Mucosa of descending colon (tissue), 3 donors: ENCODE measurements around the gene IRS2. TPM values are rescaled to one million over a fixed set of nuclear protein-coding genes. Genes with fewer than 3 reads are reported as not detected.

Source experiments
- ATAC-seq: fragments of 200-7000 bp; cut with Tn5 transposase; one replicate; pipeline ENCODE4 v1.9.1; 2020; ENCODE audit warnings: mild to moderate bottlenecking, moderate library complexity
- DNase-seq, 3 donors: peaks; one replicate each; pipeline ENCODE4 v3.0.0-alpha.2; 2020
- H3K36me3 ChIP-seq: fragments of 200-600 bp; one replicate; pipeline ENCODE4 v1.8.0; 2021; ENCODE audit warnings: low read depth, mild to moderate bottlenecking
- H3K4me1 ChIP-seq: fragments of 200-600 bp; one replicate; pipeline ENCODE4 v1.8.0; 2021; ENCODE audit warnings: low read depth, mild to moderate bottlenecking
- H3K4me3 ChIP-seq: fragments of 200-600 bp; one replicate; pipeline ENCODE4 v1.8.0; 2021; ENCODE audit warnings: mild to moderate bottlenecking
- H3K9me3 ChIP-seq: fragments of 200-600 bp; one replicate; pipeline ENCODE4 v1.8.0; 2021; ENCODE audit warnings: mild to moderate bottlenecking
- intact Hi-C, 2 donors: fragments of 100-400 bp; cut with DNase I in 1 of 2; cut with micrococcal nuclease in 1 of 2; formaldehyde crosslinking; loops; one replicate each; pipeline versions ENCODE4 v1.11.0 to v1.11.1; 2022; cut with DNase I, micrococcal nuclease
- total RNA-seq, 3 donors: library from RNA; stranded (reverse); fragmentation: NEBNext Ultra II Directional in 2 of 3; extraction: Animal tissue kit (Norgen Biotek cat#: 25700) in 2 of 3; gene quantifications; one replicate each; pipeline versions ENCODE4 v1.2.1 to v1.2.4, GENCODE V29; 2021 to 2023
- TF ChIP-seq, protein P1 (sequence below): fragments of 200-600 bp; IDR thresholded peaks from one replicate; pipeline ENCODE4 v1.8.0; 2022; ENCODE audit warnings: antibody characterized with exemption, mild to moderate bottlenecking
- donor health status: DM: no; HTN: no; CAD: no; lungs with moderate emphysema.
- donor health status: DM: no; HTN: no; CAD: no.
- donor health status: DM: no; HTN: yes; CAD: no.

Gene IRS2
- total RNA-seq, 3 donors from 2014 or later = 14.0 to 31.4 (median 23.7) TPM

DNA sequence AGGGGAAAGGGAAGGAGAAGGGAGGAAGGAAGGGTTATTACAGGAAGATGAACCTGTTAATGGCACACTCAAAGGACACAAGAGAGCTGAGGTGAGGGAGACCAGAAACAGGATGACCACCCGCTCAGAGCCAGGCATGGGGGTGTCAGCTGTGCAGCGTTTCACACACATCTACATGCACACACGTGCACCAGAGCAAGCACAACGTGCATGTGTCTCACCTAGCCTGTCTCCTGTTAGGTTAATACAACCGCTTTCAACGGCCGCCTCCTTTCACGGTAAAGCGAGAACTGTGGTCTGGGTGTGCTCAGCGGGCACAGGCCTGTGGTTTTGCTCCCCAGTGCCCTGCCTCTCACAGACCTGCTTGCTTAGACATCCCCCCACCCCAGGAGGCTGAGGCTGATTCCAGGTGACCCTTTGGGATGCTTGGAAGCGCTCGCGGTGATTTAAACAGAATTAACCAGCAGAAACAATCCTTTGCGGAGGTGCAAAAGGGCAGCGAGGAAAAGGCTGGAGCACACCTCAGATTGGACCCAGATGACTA is 27.4 kb downstream of the IRS2 start:
- DNase-seq = no peak
- Histone ChIP-seq H3K9me3 (no peaks in the 10 kb centered on the region), H3K4me1 (no peaks in the 10 kb centered on the region), H3K4me3 (no peak overlapping the region), H3K36me3 (no peaks in the 10 kb centered on the region)
- intact Hi-C loops = no loop called here
- TF ChIP-seq, protein P1, sequence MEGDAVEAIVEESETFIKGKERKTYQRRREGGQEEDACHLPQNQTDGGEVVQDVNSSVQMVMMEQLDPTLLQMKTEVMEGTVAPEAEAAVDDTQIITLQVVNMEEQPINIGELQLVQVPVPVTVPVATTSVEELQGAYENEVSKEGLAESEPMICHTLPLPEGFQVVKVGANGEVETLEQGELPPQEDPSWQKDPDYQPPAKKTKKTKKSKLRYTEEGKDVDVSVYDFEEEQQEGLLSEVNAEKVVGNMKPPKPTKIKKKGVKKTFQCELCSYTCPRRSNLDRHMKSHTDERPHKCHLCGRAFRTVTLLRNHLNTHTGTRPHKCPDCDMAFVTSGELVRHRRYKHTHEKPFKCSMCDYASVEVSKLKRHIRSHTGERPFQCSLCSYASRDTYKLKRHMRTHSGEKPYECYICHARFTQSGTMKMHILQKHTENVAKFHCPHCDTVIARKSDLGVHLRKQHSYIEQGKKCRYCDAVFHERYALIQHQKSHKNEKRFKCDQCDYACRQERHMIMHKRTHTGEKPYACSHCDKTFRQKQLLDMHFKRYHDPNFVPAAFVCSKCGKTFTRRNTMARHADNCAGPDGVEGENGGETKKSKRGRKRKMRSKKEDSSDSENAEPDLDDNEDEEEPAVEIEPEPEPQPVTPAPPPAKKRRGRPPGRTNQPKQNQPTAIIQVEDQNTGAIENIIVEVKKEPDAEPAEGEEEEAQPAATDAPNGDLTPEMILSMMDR = no peak
- ATAC-seq = no peak

DNA sequence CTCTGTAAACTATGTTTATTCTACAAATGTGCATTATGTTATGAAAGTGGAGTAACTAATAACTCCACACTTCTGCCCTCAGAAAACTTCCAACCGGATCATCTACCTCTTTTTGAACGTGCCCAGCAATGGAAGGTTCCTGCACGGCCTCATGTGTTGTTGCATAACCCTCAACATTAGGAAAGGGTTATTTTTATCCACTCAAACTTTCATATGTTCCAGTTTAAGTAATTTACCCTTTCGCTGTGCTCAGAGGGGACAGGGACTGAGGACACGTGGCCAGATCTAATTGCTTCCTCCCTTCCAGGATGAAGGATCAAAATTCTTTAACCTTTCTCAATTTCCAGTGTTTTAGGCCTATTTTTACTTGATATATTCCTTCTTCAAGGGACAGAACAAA is 29.6 kb downstream of the IRS2 start:
- intact Hi-C loops = no loop called here
- TF ChIP-seq, protein P1 = no peak
- Histone ChIP-seq H3K9me3 (no peaks in the 10 kb centered on the region), H3K4me3 (no peak overlapping the region), H3K4me1 (no peaks in the 10 kb centered on the region), H3K36me3 (no peaks in the 10 kb centered on the region)
- DNase-seq (no peak), ATAC-seq (no peak)

DNA sequence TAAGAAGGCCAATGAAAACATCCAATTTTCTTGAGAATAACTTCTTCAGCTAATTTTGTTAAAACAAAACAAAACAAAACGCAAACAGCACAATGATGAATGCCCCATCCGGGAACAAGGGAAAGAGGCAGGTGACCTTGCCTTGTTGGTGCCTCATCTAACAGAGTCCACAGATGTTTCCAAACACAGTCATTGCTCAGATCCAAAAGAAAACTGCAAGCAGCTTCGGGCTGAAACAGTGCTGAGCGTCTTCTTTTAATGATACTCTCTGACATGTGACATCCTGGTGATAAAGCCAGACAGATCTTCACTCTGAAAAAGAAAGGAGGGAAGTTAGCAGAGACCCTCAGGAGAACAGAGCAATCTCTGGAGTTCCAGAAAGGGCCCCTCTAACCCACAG is 30.4 kb downstream of the IRS2 start:
- no peak overlapping the region for H3K4me3 ChIP-seq
- DNase-seq (no peak), ATAC-seq (no peak)
- no peaks in the 10 kb centered on the region for H3K36me3 ChIP-seq
- H3K9me3 ChIP-seq = no peaks in the 10 kb centered on the region
- intact Hi-C loops = no loop called here
- no peaks in the 10 kb centered on the region for H3K4me1 ChIP-seq
- TF ChIP-seq, protein P1 = no peak

DNA sequence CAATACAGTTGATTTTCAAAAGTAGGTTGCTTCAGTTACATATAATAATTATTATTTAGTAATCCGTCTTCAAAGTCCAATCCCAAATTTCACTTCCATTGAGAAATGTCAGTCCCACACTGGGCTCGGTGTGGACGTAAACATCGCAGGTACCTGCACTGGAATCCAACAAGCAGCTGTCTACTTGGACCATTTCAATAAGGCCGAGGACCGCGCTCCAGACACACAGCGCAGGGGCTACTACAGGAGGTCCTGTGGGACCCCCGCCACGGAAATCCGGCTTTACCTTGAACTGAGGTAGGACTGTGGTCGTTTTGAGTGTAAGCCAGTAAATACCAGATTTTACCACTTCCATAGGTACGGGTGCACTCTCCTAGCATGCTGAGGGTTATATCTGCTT is 30.8 kb downstream of the IRS2 start:
- ATAC-seq (no peak), DNase-seq (no peak)
- intact Hi-C loops = no loop called here
- TF ChIP-seq, protein P1 = no peak
- Histone ChIP-seq H3K4me1 (no peaks in the 10 kb centered on the region), H3K4me3 (no peak overlapping the region), H3K9me3 (no peaks in the 10 kb centered on the region), H3K36me3 (no peaks in the 10 kb centered on the region)

DNA sequence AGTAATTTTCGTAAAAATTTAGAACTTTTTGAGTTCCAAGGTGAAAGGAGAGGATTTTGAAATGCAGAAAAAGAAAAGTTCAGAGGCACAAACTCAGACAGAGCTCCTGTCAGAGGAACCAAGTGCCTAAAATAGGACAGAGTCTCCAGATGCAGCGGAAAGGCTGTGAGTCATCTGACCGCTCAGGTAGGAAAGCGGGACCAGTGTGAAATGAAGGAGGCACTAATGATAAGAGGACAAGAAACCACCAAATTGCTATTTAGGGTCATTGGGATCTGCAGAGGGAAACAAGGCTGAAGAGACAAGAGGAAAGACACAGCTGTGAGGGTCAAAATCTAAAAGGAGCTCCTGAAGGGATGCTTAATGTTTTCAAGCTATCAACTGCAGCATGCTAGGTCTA is 34.9 kb downstream of the IRS2 start:
- ATAC-seq = no peak
- H3K9me3 ChIP-seq = no peaks in the 10 kb centered on the region
- TF ChIP-seq, protein P1 = no peak
- no peak overlapping the region for H3K4me3 ChIP-seq
- H3K4me1 ChIP-seq = no peaks in the 10 kb centered on the region
- intact Hi-C loops = no loop called here
- H3K36me3 ChIP-seq = no peaks in the 10 kb centered on the region
- DNase-seq = no peak

DNA sequence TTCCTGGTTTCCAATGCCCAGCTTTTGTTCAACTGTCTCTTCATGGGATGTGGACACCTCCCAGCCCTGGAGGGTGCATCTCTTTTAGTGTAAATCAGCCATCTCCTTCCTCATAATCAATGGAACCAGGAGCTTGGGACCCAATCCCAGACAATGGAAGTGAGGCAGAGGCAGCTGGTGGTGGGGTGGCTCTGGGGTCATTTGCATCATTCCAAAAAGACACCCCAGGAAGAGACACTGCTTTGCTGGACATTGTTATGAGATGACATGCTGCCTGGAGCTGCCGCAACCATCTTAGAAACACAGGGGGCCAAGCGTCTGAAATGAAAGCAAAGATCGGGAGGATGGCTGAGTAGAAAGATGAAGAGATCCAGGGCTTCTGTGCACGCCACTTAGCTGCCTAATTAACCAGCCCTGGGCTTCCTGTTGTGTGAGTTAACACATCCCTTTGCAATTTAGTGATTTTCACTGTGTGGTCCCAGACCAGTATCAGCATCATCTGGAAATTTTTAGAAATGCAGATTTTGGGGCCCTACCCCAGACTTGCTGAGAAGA is 36.1 kb downstream of the IRS2 start:
- Histone ChIP-seq H3K4me3 (no peak overlapping the region), H3K9me3 (no peaks in the 10 kb centered on the region), H3K4me1 (no peaks in the 10 kb centered on the region), H3K36me3 (no peaks in the 10 kb centered on the region)
- no peak for ATAC-seq
- intact Hi-C loops = no loop called here
- TF ChIP-seq, protein P1 = no peak
- no peak for DNase-seq
